Activated naive CD4-positive, alpha-beta T cell treated with Interleukin-2 at 50 U/mL for 16 hours (primary cell): ENCODE measurements around the gene CNTNAP5.

Source experiments
- DNase-seq: peaks from one replicate; pipeline ENCODE4 v3.0.0-alpha.2; 2020

Gene CNTNAP5

DNA sequence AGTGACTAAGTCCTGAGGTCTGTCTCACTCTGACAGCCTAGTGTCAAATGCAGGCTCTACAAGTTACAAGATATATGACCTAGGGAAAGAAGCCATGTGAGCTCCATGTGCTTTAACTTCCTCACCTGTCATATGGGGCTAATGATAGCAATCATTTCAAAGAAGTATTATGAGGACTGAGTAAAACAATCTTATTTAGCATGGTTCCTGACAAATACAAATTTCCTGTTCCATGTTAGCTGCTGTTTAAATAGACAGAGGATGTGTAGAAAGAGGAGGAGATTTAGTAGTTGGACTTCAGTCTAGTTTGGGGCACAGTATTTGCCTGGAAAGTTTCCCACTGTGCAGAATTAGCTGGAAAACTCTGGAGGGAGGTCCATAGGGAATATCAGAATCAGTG lies 545.8 kb downstream of the CNTNAP5 start:
- DNase-seq, result no peak

- DNase-seq, result no peak
Observed at GRCh38 chr2:124571836-124572235, 546.7 kb downstream of the CNTNAP5 start.

GRCh38 chr2:124572934-124573634 lies 548.0 kb downstream of the CNTNAP5 start:
- no peak for DNase-seq

DNA sequence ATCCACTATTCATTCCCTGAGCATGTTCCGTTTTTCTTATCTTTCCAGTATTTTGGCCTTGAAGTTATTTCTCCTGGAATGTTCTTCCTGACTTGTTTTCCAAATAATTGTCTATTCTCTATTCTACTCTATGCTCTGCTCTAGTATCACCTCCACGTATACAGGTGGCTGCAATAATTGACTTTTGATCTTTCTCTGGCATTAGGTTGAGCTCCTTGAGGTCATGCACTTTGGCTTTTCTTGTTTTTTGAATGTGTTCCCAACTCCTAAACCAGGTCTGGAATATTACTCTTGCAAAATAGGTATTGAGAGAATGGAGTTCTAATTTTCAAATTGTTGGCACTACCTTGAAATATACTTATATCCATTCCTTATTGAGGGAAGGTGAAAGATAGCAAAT lies 550.4 kb downstream of the CNTNAP5 start:
- no peak for DNase-seq

DNA sequence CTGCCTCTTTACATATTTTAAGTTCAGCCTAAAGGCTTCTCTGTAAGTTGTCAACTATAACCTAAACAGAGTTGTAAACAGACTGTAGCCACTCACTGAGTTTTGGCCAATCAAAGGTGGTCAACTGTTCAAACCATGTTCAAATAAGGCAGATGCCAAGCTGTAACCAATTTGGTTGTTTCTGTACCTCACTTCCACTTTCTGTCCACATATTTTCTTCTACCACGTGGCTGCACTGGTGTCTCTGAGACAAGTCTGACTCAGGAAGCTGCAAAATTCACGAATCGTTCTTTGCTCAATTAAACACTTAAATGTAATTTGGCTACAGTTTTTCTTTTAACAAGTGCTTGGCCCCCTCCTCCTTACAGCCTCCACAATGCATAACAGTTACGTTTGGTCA lies 555.2 kb downstream of the CNTNAP5 start:
- DNase-seq, result no peak

DNA sequence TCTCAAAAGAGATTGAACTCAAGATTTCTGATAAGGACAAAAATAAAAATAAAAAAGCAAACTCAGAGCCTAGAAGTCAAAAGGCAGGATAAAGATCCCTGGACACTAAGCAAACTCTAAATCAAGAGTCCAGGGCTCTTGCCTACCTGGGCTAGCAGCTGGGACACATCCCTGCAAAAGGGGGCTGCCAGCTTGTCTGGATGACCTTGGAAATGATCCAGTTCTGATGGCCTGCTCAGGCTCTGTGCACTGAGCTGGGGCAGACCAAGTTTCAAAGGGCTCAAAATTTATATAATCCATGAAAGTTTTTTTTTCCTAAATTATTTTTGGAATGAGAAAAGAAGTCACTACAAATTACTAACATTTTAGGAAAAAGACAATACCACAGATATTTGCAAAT lies 557.3 kb downstream of the CNTNAP5 start:
- DNase-seq, result no peak

- no peak for DNase-seq
Observed at GRCh38 chr2:124584615-124585014, 559.5 kb downstream of the CNTNAP5 start.

GRCh38 chr2:124585277-124585676 lies 560.2 kb downstream of the CNTNAP5 start:
- DNase-seq, result no peak

- no peak for DNase-seq
Observed at GRCh38 chr2:124586210-124586609, 561.1 kb downstream of the CNTNAP5 start.

GRCh38 chr2:124586835-124587234 lies 561.7 kb downstream of the CNTNAP5 start:
- no peak for DNase-seq

GRCh38 chr2:124589971-124590370 lies 564.9 kb downstream of the CNTNAP5 start:
- no peak for DNase-seq

GRCh38 chr2:124602759-124603158 lies 577.7 kb downstream of the CNTNAP5 start:
- DNase-seq, result no peak

DNA sequence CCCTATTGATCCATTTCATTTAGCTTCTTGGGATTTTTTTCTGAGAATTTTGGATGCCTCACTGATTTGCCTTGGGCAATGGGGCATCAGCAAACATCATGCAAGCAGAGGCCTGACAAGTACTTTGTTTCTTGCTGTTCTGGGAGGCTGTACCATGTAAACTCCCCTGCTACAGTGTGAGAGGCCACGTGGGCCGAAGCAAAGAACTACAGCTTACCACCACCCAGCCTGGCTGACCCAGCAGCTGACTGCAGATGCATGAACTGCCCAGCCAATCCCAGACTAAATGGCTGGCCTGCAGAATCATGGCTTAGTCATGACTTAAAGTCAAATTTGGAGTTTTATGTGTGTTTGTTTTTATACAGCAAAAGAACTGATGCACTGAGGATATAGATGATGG lies 579.9 kb downstream of the CNTNAP5 start:
- DNase-seq, result no peak

DNA sequence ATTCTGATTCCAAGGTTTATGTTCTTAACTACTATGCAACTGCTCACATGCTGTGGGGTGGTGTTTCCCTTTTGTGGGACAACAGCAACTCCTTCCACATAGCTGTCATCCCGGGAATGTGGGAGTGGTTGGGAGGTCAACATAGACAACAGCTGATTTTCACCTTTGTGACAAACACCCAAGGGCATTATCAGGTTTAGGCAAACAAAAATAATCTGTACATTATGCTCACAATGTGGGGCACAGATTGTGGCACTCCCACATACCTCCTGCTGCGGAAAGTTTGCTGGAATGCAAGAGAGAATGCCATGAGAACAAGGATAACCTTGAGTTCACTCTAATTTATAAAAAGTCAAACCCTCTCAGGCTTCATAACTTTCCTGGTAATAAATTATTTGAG lies 582.6 kb downstream of the CNTNAP5 start:
- DNase-seq, result no peak

- DNase-seq, result no peak
Observed at GRCh38 chr2:124609667-124610066, 584.6 kb downstream of the CNTNAP5 start.

DNA sequence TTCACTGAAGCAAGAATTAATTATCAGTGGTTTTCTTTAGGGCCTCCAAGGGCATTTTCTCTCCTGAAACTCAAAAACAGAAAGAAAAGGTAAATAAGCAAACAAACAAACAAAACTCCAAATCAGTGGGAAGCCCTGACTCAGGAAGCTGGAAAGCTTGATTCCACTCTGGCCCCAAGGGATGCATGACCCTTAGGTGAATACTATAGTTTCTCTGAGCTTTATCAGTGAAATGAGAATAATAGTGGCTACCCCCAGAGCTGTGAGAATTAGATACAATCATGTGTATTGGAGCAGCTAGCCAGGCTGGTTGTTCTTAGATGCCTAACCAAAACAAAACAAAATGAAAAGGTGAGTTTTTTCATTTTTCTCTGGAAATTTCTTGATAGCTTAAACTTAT lies 585.1 kb downstream of the CNTNAP5 start:
- DNase-seq, result no peak

GRCh38 chr2:124610866-124611265 lies 585.8 kb downstream of the CNTNAP5 start:
- no peak for DNase-seq

DNA sequence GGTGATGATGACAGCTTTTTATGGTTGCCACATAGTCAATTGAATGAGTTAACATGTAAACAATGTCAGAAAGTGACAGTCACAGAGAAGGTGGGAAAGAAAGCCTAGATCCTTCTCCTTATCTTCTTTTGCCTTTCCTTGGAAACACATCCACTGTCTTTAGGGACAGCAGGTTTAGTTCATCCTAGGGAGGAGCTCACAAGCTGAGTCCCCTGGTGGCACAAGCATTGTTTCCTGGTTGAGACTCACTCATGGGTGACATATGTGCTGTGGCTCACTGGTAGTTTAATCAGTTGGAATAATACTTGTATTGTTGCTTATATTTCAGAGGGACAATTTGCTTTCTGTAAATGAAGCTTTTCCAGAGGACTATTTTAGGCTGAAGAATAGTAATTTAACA lies 598.5 kb downstream of the CNTNAP5 start:
- no peak for DNase-seq

DNA sequence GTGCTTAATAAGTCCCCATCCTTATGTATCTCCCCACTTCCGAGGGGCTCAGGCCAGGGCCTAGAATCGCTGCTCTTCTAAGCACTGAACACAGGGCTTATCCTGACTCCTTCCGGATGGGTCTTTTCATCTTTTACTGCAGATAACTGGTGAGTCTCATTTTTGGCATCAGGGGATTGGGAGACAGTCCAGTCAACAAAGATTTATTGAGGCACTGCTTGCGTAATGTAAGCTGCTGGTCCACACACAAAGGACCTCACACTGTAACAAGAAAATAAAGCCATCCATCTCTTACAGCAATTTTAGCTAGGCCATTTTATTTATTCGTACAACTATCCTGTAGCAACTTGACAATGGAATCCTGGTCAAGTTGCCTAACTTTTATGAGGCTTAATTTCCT lies 600.5 kb downstream of the CNTNAP5 start:
- DNase-seq, result no peak

GRCh38 chr2:124626993-124627392 lies 601.9 kb downstream of the CNTNAP5 start:
- no peak for DNase-seq

DNA sequence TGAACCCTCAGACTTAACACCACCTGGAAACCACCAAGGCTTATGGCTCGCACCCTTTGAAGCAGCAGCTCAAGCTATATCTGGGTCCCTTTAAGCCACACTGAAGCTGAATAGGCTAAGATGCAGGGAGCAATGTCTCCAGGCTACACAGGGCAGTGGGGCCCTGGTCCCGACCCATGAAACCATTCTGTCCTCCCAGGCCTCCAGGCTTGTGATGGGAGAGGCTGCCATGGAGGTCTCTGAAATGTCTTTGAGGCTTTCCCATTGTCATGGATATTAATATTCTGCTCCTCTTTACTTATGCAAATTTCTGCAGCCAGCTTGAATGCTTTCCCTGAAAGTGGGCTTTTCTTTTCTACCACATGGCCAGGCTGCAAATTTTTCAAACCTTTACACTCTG lies 608.7 kb downstream of the CNTNAP5 start:
- DNase-seq, result no peak

- no peak for DNase-seq
Observed at GRCh38 chr2:124639524-124639923, 614.4 kb downstream of the CNTNAP5 start.

GRCh38 chr2:124640221-124640750 lies 615.2 kb downstream of the CNTNAP5 start:
- DNase-seq, result no peak

DNA sequence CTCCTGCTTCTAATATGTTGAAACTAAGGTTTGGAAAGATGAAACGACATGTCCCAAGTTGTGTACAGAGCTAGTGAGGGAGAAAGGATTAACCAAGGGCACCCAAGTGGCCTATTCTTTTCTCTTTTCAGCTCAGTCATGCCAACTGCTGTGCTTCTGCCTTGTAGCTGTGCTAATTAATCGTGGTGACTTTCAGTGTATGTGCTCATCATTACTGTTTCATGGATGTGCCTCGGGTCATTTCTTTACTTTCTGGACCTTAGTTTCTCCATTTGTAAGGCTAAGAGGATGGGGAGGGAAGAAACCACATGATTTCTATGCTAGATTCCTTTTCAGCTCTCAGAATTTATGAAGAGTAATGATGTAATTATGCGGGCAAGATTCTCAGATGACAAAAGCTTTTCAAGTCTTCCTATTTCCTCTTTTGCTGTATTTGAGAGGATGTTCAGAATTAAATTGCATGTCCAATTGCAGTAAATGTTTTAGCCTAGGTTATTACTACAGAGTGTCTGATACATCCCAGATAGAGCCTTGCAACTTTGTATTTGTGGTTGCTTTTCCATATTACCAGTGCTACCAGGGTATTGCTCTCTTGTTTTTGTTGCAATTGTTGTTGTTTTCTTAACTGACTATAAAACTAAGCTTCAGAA lies 621.2 kb downstream of the CNTNAP5 start:
- DNase-seq, result no peak

GRCh38 chr2:124647245-124647644 lies 622.2 kb downstream of the CNTNAP5 start:
- no peak for DNase-seq
